ENCODE results near the gene SCD5. TPM values are rescaled to one million over a fixed set of nuclear protein-coding genes. Genes with fewer than 3 reads are reported as not detected.

Gene SCD5
- total and polyA plus RNA-seq, 9 of the 15 experiments (the other 6 are each of a cell fraction or from before 2014, with no cell fraction given) = 0.01 to 0.20 (median 0.03) TPM; not detected in 5

DNA sequence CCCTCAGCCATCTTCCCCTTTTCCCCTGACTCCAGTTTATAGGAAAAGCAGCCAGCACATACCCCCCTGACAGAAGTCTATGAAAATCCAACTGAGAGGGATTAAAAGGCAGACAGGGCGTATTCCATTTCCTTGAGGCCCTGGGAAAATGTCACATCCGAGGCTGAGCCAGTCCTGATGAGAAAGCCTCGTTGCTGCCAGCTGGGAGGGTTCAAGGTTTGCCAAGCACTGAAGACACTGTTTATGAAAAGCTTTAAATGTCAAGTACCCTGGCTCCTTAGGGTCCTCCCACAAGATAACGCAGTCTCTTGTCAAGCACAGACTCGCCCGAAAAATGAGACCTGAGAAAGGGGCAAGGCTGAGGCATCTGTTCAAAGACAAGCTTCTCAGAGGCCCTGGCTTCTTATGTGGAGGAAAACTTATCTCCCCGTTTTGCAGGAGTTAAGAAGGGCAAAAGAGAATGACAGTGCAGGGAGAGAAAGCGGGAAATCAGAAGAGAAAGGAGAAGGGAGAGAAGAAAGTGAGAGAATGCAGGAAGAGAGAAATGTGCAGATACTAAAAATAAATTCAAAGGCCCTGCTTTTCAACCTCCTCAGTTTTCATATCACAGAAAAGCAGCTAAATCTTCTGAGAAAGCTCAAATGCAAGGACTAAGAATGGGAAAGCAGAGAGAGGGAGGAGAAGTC, 44.7 kb downstream of the SCD5 start:
- ATAC-seq (no peak), DNase-seq (ENCODE audit: extremely low read depth in 1 of 4, low spot score in 3 of 4) (no peak), FAIRE-seq (no peak)
- no peak overlapping the region for H2AFZ ChIP-seq (ENCODE audit: low read depth, low read length)
- intact Hi-C loops (cut with micrococcal nuclease) = no loop called here
- H3K4me2 ChIP-seq (ENCODE audit: insufficient read depth, low read length) = no peak overlapping the region
- H3K9ac ChIP-seq (ENCODE audit: insufficient read depth in 1 of 2, low read depth in 2 of 2, low read length in 2 of 2) = no peak overlapping the region
- in situ Hi-C loops (cut with MboI) = no loop called here
- no peaks in the 10 kb centered on the region for H3K9me3 ChIP-seq (replicated peaks; ENCODE audit: control insufficient read depth, insufficient read depth, low read depth, low read length)
- BruUV-seq (replicated peaks) = no TSS peak
- no peak overlapping the region for H3K4me3 ChIP-seq
- H3K79me2 ChIP-seq (ENCODE audit: control insufficient read depth, insufficient read depth, low read length) = no peaks in the 10 kb centered on the region
- H4K20me1 ChIP-seq (replicated peaks; ENCODE audit: control insufficient read depth, insufficient read depth, low read length) = no peaks in the 10 kb centered on the region
- POLR2A ChIA-PET = no interaction called here
- H3K9me1 ChIP-seq (ENCODE audit: control insufficient read depth, insufficient read depth, low read length) = no peaks in the 10 kb centered on the region
- 0 out of 5 replicates have a peak, but pooled peaks cover 0 to 2% of the 10 kb centered on the region in 2 experiments for H3K4me1 ChIP-seq (replicated peaks in 1 of 2; ENCODE audit: control insufficient read depth in 2 of 2, insufficient read depth in 2 of 2, low read length in 2 of 2)
- CTCF ChIA-PET (ENCODE audit: low intra/inter-chr PET ratio) = no interaction called here
- 4% methylated on average over 8 of the region's 8 CpGs for WGBS (ENCODE audit: insufficient coverage, low coverage, missing lambda C conversion rate)
- no peaks in the 10 kb centered on the region for H3K36me3 ChIP-seq (ENCODE audit: control insufficient read depth, insufficient read depth, low read length)
- peaks cover 17 to 50% of the 10 kb centered on the region in 2 experiments; a peak in 4 of 5 replicates for H3K27me3 ChIP-seq (ENCODE audit: control insufficient read depth in 2 of 2, insufficient read depth in 2 of 2, low read length in 2 of 2)
- no peak overlapping the region for H3K27ac ChIP-seq (ENCODE audit: extremely low read depth, low read depth, low read length)
- TF ChIP-seq NFE2L1 (tag; IDR thresholded peaks at IDR 0.05; ENCODE audit: borderline replicate concordance, low read depth) (no peak), PTTG1 (tag; IDR thresholded peaks at IDR 0.05; ENCODE audit: low read depth) (no peak), TEAD1 (CRISPR knock-in tag; IDR thresholded peaks at IDR 0.05) (no peak), TCF7L2 (IDR thresholded peaks at IDR 0.05; ENCODE audit: low read depth, low read length) (no peak), CGGBP1 (CRISPR knock-in tag; IDR thresholded peaks at IDR 0.05) (no peak), ELK1 (CRISPR knock-in tag; IDR thresholded peaks at IDR 0.05) (no peak), DEAF1 (CRISPR knock-in tag; IDR thresholded peaks at IDR 0.05) (no peak), ILF3 (IDR thresholded peaks at IDR 0.05; ENCODE audit: borderline replicate concordance) (no peak), IRF2 (CRISPR knock-in tag; IDR thresholded peaks at IDR 0.05) (no peak), COPS2 (conservative IDR thresholded peaks at IDR 0.05) (no peak), FOXK2 (conservative IDR thresholded peaks at IDR 0.05 in 1 of 2, IDR thresholded peaks at IDR 0.05 in 1 of 2; ENCODE audit: low read depth in 2 of 2) (no peak), L3MBTL2 (IDR thresholded peaks at IDR 0.05) (no peak), ZNF121 (CRISPR knock-in tag; conservative IDR thresholded peaks at IDR 0.05) (no peak), DPF2 (IDR thresholded peaks at IDR 0.05) (no peak), E4F1 (CRISPR knock-in tag; IDR thresholded peaks at IDR 0.05; ENCODE audit: borderline replicate concordance) (no peak), KHSRP (IDR thresholded peaks at IDR 0.05) (no peak), TEAD4 (IDR thresholded peaks at IDR 0.05; ENCODE audit: low read length) (no peak), TEAD4 (CRISPR knock-in tag; IDR thresholded peaks at IDR 0.05; ENCODE audit: borderline replicate concordance) (no peak), HDAC1 (IDR thresholded peaks at IDR 0.05) (no peak)
